Activated naive CD8-positive, alpha-beta T cell (primary cell): ENCODE measurements around the gene MRPL27.
"Not testable (repeated sequence)": the region's sequence is repeated elsewhere in the genome, so short reads cannot be mapped to it uniquely, and the experiment has no call there.

ENCODE experiments used
- H3K27ac Mint-ChIP-seq: one replicate; pipeline ENCODE4 v1.8.0; 2021; ENCODE audit warnings: mixed read lengths
- H3K27me3 Mint-ChIP-seq: one replicate; pipeline ENCODE4 v1.8.0; 2021; ENCODE audit warnings: mixed read lengths
- H3K36me3 Mint-ChIP-seq: one replicate; pipeline ENCODE4 v1.8.0; 2021; ENCODE audit warnings: mixed read lengths
- H3K4me1 Mint-ChIP-seq: one replicate; pipeline ENCODE4 v1.8.0; 2021; ENCODE audit warnings: low read depth, mixed read lengths
- H3K4me3 Mint-ChIP-seq: one replicate; pipeline ENCODE4 v1.8.0; 2021; ENCODE audit warnings: mild to moderate bottlenecking, mixed read lengths
- H3K9me3 Mint-ChIP-seq: one replicate; pipeline ENCODE4 v1.8.0; 2021; ENCODE audit warnings: low read depth, mixed read lengths

The MRPL27 gene

GRCh38 chr17:50372758-50373556, at the start of gene MRPL27, which contains the start of gene EME1:
Gene MRPL27, minus strand, starts transcription at chr17:50373184. Its CDS starts 14 bp downstream, at chr17:50373170.
Gene EME1, plus strand, starts transcription at chr17:50373229. Its CDS starts 1,980 bp downstream, at chr17:50375209.
- H3K27me3 Mint-ChIP-seq: no peaks in the 10 kb centered on the region
- H3K36me3 Mint-ChIP-seq: peaks cover 11% of the 10 kb centered on the region
- peak within 1 kb of the TSS; percentile 100 for H3K27ac Mint-ChIP-seq
- peaks cover 27% of the 10 kb centered on the region for H3K4me1 Mint-ChIP-seq
- H3K4me3 Mint-ChIP-seq: peak within 1 kb of the TSS; percentile 97
- H3K9me3 Mint-ChIP-seq: no peaks in the 10 kb centered on the region

GRCh38 chr17:50422738-50423137, 49.8 kb upstream of the MRPL27 start:
- Mint-ChIP-seq H3K9me3 (peaks cover 7% of the 10 kb centered on the region), H3K27me3 (no peaks in the 10 kb centered on the region), H3K36me3 (peaks cover 5% of the 10 kb centered on the region), H3K4me3 (no peak overlapping the region), H3K4me1 (peaks cover 32% of the 10 kb centered on the region), H3K27ac (no peak overlapping the region)

- Mint-ChIP-seq H3K27me3 (no peaks in the 10 kb centered on the region), H3K4me1 (peaks cover 20% of the 10 kb centered on the region), H3K27ac (peak overlapping the region; percentile 91), H3K36me3 (peaks cover 5% of the 10 kb centered on the region), H3K4me3 (peak overlapping the region; percentile 79), H3K9me3 (peaks cover 7% of the 10 kb centered on the region)
Measured at GRCh38 chr17:50421308-50422051, 48.5 kb upstream of the MRPL27 start.

GRCh38 chr17:50420419-50421112, 47.6 kb upstream of the MRPL27 start:
- peak overlapping the region; percentile 79 for H3K4me3 Mint-ChIP-seq
- peak overlapping the region; percentile 91 for H3K27ac Mint-ChIP-seq
- H3K36me3 Mint-ChIP-seq: peaks cover 5% of the 10 kb centered on the region
- H3K4me1 Mint-ChIP-seq: peaks cover 18% of the 10 kb centered on the region
- H3K9me3 Mint-ChIP-seq: peaks cover 7% of the 10 kb centered on the region
- no peaks in the 10 kb centered on the region for H3K27me3 Mint-ChIP-seq

- H3K36me3 Mint-ChIP-seq, H3K4me3 Mint-ChIP-seq, H3K27ac Mint-ChIP-seq, H3K9me3 Mint-ChIP-seq, H3K27me3 Mint-ChIP-seq: not testable (repeated sequence)
- peaks cover 14% of the 10 kb centered on the region for H3K4me1 Mint-ChIP-seq
Measured at GRCh38 chr17:50419577-50419976, 46.6 kb upstream of the MRPL27 start.

GRCh38 chr17:50414808-50415207, 41.8 kb upstream of the MRPL27 start:
- Mint-ChIP-seq H3K4me1 (no peaks in the 10 kb centered on the region), H3K36me3 (peaks cover 5% of the 10 kb centered on the region), H3K27ac (no peak overlapping the region), H3K4me3 (no peak overlapping the region), H3K27me3 (no peaks in the 10 kb centered on the region), H3K9me3 (peaks cover 7% of the 10 kb centered on the region)

- no peak overlapping the region for H3K27ac Mint-ChIP-seq
- no peaks in the 10 kb centered on the region for H3K9me3 Mint-ChIP-seq
Measured at GRCh38 chr17:50412188-50412732, 39.3 kb upstream of the MRPL27 start.

GRCh38 chr17:50407921-50408320, 34.9 kb upstream of the MRPL27 start:
- Mint-ChIP-seq H3K36me3 (no peaks in the 10 kb centered on the region), H3K27me3 (peaks cover 7% of the 10 kb centered on the region), H3K9me3 (no peaks in the 10 kb centered on the region), H3K4me1 (no peaks in the 10 kb centered on the region), H3K27ac (no peak overlapping the region), H3K4me3 (no peak overlapping the region)

More at GRCh38 chr17:50412188-50412732, 39.3 kb upstream of the MRPL27 start:
- no peaks in the 10 kb centered on the region for H3K36me3 Mint-ChIP-seq
- no peaks in the 10 kb centered on the region for H3K27me3 Mint-ChIP-seq
- H3K4me3 Mint-ChIP-seq: no peak overlapping the region
- no peaks in the 10 kb centered on the region for H3K4me1 Mint-ChIP-seq

GRCh38 chr17:50406578-50406977, 33.6 kb upstream of the MRPL27 start:
- Mint-ChIP-seq H3K4me1 (no peaks in the 10 kb centered on the region), H3K9me3 (no peaks in the 10 kb centered on the region), H3K4me3 (no peak overlapping the region), H3K27me3 (peaks cover 7% of the 10 kb centered on the region), H3K27ac (no peak overlapping the region), H3K36me3 (no peaks in the 10 kb centered on the region)

- H3K4me3 Mint-ChIP-seq, H3K36me3 Mint-ChIP-seq, H3K4me1 Mint-ChIP-seq, H3K27me3 Mint-ChIP-seq, H3K9me3 Mint-ChIP-seq, H3K27ac Mint-ChIP-seq: not testable (repeated sequence)
Measured at GRCh38 chr17:50405351-50405750, 32.4 kb upstream of the MRPL27 start.

GRCh38 chr17:50399591-50399990, 26.6 kb upstream of the MRPL27 start:
- not testable (repeated sequence) for H3K4me3 Mint-ChIP-seq, H3K36me3 Mint-ChIP-seq, H3K27me3 Mint-ChIP-seq, H3K27ac Mint-ChIP-seq, H3K9me3 Mint-ChIP-seq
- H3K4me1 Mint-ChIP-seq: peaks cover 21% of the 10 kb centered on the region

GRCh38 chr17:50398672-50399071, 25.7 kb upstream of the MRPL27 start:
- peak overlapping the region; percentile 99 for H3K4me3 Mint-ChIP-seq
- peaks cover 28% of the 10 kb centered on the region for H3K4me1 Mint-ChIP-seq
- H3K9me3 Mint-ChIP-seq, H3K27ac Mint-ChIP-seq, H3K36me3 Mint-ChIP-seq, H3K27me3 Mint-ChIP-seq: not testable (repeated sequence)

GRCh38 chr17:50397919-50398285, 24.9 kb upstream of the MRPL27 start:
- Mint-ChIP-seq H3K27ac (peak overlapping the region; percentile 86), H3K27me3 (no peaks in the 10 kb centered on the region), H3K4me1 (peaks cover 31% of the 10 kb centered on the region), H3K36me3 (peaks cover 6% of the 10 kb centered on the region), H3K9me3 (no peaks in the 10 kb centered on the region), H3K4me3 (peak overlapping the region; percentile 99)

GRCh38 chr17:50397111-50397918, 24.3 kb upstream of the MRPL27 start, which contains the start of gene LRRC59:
Gene LRRC59, minus strand, starts transcription at chr17:50397523. Its CDS starts 206 bp downstream, at chr17:50397317.
- peak within 1 kb of the TSS; percentile 99 for H3K4me3 Mint-ChIP-seq
- peaks cover 31% of the 10 kb centered on the region for H3K4me1 Mint-ChIP-seq
- no peaks in the 10 kb centered on the region for H3K9me3 Mint-ChIP-seq
- peak within 1 kb of the TSS; percentile 95 for H3K27ac Mint-ChIP-seq
- peaks cover 6% of the 10 kb centered on the region for H3K36me3 Mint-ChIP-seq
- no peaks in the 10 kb centered on the region for H3K27me3 Mint-ChIP-seq
